Activated CD4-positive, alpha-beta T cell treated with anti-CD3 and anti-CD28 coated beads for 1 hour (primary cell): Measurements from ENCODE around the gene PRR33.

Experiments used
- DNase-seq: peaks from one replicate; pipeline ENCODE4 v3.0.0-alpha.2; 2020

PRR33 gene

DNA sequence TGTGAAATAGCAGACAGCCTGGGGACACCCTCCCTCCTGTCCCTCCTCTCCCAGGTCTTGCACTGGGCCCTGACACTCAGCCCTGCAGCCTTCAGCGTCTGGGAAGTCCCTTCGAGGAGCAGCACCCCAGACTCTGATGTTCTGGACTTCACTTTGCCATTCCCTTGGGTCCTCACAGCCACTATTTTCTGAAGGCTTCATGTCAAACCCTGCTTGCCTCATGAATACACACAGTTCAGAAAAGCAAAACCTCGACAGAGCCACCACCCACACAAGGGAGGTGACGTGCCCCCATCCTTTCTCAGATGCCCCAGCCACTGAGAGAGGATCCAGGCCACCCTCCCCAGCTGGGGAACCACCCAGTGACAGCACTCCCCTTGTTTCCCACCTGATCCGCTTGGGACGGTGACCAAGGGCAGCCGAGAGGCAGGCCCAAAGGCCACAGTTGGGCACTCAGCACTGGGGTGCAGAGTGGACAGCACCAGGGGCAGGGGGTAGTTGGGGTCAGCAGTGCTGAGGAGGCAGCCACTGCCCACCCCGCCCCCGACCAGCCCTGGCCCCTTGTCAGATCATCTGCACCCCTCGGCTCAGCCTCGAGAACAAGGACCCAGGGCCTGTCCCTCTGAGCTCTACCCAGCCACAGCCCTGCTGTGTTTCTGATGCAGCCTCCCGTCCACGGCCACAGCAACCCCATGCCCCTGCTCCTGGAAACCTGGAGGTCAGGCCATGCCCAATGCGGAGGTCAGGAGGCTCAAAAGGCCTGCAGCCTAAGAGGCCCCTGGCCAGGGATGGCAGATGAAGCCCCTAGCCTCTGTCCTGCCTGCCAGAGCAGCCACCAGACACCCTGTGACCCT lies 24.7 kb upstream of the PRR33 start:
- no peak for DNase-seq

- DNase-seq, result no peak
Observed at GRCh38 chr11:1915795-1916131, 24.1 kb upstream of the PRR33 start.

DNA sequence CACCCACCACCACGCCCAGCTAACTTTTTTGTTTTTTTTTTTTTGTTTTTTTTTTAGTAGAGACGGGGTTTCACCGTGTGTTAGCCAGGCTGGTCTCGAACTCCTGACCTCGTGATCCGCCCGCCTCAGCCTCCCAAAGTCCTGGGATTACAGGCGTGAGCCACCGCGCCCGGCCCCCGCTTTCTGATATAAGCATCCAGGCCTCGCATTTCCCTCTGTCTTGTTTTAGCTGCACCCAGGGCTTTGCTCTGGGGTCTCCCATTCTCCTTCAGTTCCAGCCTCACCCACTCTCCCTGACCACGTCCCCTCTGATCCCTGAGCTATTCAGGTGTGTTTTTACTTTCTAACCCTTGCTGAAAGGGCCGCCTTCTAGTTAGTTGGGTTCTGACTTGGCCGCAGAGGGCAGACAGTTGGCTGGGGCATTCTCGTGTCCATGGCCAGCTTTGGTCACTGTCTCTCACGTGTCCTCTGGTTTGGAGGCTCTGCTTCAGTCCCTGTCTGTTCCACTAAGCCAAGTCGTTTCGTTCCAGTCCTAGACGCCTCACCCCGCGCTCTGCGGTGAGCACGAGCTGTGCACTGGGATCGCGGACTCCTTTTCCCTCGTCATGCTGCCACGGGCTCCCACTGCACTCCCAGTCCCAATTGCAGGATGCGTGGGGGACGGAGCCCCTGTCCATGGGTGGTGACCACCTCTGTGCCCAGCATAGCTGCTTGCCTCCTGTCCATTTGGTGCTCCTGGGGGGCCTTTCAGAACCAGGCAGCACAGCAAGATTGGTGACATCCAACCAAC lies 21.8 kb upstream of the PRR33 start:
- no peak for DNase-seq

DNA sequence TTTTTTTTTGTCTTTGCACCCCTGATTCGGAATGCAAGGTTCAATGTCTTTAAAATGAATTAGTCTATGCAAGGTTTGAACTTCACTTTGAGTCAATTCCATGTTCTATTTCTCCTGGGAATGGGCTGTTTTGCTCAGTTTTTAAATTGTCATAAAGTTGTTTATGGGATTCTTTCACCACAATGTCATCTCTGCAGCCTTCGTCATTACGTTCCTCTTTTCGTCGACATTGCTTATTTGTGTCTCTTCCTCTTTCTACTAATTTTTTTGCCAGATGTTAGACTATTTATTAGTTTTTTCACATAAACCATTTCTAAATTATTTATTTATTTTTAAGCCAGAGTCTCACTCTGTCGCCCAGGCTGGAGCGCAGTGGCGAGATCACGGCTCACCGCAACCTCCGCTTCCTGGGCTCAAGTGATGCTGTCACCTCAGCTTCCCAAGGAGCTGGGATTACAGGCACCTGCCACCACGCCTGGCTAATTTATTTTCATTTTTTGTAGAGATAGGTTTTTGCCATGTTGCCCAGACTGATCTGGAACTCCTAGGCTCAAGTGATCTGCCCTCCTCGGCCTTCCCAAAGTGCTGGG lies 20.7 kb upstream of the PRR33 start:
- DNase-seq, result no peak

DNA sequence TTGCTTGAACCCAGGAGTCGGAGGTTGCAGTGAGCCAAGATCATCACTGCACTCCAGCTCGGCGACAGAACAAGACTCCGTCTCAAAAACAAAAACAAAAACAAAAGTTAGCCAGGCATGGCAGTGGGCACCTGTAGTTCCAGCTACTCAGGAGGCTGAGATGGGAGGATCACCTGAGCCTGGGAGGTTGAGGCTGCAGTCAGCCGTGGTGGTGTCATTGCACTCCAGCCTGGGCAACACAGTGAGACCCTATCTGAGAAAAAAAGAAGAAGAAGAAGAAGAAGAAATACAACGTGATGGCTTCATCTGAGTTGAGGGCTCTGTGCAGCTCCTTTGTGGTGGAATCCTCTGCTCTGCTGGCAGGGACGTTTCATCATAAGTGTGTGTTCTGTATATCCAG lies 17.8 kb upstream of the PRR33 start:
- DNase-seq, result no peak

GRCh38 chr11:1908618-1909017 lies 16.9 kb upstream of the PRR33 start:
- no peak for DNase-seq

DNA sequence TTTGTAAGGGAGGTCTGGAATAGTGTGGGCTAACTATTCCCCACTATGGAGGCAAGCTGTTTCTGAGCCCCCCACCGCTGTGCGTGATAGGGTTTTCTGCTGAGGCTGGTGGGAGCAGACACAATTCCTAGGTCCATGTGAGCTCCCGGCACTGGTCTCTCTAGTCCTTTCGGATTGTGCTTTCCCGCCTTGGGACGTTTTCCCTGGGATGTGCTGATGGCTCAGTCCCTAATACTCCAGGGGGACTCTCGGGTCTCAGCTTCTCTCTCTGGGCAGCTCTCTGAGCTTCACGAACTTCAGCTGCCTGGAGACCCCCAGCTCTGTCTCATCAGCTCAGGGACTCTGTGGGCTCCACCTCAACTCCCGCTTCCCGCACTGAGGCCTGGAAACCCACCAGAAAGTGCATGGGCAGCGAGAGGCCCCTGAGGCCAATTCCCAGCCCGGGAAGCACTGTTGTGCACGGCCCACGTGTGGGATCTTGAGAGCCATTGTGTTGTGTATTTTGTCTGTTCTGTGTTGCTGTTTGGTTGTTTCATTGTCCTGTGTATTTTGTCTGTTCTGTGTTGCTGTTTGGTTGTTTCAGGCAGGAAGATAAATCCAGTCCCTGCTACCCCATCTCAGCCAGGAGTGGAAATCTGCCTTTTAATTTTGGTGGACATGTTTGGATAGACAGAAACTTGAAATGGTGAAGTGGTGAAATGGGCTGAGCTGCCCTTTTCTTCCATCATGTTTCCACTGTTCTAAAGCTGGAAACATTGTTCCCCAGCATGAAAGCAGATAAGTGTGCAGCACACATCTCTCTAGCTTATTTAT lies 15.1 kb upstream of the PRR33 start:
- no peak for DNase-seq

GRCh38 chr11:1906181-1906580 lies 14.5 kb upstream of the PRR33 start:
- DNase-seq, result no peak

- no peak for DNase-seq
Observed at GRCh38 chr11:1899686-1900085, 8.0 kb upstream of the PRR33 start.

DNA sequence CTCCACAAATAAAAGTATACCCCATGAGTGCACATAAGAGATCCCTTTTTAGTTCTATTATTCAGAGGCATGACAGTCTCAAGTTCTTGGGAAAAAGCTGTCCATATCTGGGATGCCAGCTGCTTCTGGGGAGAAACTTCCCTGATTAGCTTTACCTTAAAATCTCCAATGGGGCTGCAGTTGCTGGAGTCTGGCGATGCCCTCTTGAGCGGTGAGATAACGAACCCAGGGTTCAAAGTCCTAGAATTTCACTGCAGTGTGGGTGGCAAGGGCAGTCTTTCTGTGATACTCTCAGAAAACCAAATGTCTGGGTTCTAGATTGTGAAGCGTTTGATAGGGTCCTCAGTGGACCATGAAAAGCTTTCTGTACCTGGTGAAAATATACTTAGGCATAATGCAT lies 7.4 kb upstream of the PRR33 start:
- DNase-seq, result no peak

- DNase-seq, result no peak
Observed at GRCh38 chr11:1896923-1897322, 5.2 kb upstream of the PRR33 start.

DNA sequence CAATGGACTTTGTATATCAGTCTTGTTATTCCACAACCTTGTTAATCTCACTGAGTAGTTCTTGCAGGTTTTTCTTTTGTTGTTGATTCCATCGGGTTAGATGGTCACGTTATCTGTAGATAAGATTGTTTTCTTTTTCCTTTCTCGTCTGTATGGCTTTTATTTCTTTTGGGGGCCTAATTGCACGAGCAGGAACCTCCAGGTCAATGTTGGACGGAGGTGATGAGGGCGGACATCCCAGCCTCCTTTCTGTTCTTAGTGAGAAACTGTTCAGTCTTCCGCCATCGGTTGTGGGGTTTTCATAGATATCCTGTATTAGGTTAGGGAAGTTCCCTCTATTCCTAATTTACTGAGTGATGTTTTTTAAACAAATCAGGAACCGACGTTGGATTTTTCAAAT lies 4.8 kb upstream of the PRR33 start:
- no peak for DNase-seq

GRCh38 chr11:1894759-1895158 lies 3.1 kb upstream of the PRR33 start:
- DNase-seq, result no peak

GRCh38 chr11:1893581-1894359 lies 2.1 kb upstream of the PRR33 start:
- DNase-seq, result no peak

DNA sequence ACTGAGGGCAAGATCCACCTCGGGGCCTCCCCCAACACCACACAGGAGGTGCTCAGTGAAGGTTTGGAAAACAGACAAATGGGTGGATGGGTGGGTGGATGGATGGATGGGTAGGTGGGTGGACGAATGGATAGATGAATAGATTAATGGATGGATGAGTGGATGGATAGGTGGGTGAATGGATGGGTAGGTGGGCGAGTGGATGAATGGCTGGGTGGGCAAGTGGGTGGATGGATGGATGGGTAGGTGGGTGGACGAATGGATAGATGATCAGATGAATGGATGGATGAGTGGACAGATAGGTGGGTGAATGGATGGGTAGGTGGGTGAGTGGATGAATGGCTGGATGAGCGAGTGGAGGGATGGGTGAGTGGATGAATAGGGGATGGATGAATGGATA lies 863 bp upstream of the PRR33 start:
- no peak for DNase-seq

- no peak for DNase-seq
Observed at GRCh38 chr11:1892116-1892515, 421 bp upstream of the PRR33 start.

DNA sequence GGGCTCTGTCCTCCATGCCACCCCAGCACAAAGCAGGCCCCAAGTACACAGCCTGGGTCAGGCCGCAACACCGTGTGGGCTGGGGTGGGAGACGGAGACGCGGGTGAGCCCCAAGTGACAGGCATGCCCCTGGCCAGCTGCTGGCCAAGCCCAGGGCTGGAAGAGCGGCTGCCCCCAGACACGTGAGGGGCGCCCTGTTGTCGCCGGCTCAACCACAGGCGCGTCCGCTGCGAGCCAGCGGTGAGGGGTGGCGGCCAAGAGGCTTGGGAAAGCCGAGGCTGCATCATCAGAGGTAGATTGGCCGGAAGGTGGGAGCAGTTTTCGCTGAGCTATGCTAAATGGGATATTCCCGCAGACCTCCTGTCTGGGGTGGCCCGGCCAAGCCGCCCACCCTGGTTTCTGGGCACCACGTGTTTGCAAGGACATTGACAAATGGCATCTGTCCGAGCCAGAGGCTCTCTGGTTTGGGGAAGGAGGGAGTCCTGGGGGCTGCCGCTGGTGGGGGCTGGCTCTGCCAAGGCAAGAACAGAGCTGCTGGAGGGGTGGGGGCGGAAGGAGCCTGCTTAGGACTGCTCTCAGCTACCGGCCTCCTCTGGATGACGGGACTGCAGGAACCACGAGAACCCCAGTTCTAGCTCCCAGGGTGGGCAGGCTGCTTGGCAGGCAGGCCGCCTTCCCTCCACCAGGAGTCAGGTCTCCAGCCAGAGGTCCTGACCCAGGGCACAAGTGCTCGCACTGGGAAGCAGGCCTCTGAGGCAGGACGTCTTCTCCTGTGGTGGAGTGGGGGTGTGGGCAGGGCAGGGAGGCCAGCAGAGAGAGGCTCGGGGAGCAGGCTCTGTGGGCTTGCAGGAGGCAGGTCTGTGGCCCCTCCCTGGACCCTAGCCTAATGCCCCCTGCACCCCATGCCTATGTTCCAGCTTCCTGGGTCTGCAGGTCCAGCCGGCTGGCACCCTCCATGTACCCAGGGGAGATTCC lies 552 bp downstream of the PRR33 start:
- no peak for DNase-seq

DNA sequence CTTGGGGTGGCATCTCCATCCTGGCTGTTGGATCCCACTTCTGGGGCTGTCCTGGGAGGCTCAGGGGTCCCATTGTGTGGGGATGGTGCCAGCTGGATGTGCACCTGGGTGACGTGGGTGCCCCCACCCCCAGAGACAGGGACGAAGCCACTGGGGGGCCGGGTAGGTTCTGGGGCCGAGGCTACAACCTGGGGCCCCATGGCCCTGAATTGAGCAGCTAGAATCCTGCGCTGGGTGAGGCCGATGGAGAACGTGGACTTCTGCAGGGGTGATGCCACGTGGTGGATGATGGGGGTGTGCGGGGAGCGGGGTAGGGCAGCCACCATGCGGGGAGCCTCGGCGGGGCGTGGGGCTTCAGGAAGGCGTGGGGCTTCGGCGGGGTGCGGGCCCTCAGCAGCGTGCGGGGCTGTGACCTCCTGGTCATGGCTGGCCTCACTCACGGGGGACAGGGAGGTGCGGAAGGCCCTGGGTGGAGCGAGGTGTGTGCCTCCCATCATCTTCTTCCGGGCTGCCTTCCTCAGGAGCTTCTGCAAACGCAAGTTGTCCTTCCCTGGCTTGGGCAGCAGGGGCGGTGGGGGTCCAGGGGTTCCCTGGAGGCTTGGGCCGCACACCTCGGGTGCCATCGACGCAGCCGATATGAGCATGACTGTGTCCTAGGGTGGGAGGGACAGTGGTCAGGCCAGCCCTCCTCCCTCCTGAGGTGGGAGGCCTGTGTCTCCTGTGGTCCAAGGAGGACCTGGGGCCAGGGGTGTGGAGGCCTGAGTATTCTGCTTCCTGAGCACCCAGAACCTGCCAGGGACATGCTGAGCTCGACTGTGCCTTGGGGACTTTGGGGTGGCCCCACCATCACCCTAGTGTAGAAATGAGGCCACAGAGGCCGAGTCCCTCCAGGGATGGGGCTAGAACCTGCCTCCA lies 1.5 kb downstream of the PRR33 start:
- DNase-seq, result no peak

DNA sequence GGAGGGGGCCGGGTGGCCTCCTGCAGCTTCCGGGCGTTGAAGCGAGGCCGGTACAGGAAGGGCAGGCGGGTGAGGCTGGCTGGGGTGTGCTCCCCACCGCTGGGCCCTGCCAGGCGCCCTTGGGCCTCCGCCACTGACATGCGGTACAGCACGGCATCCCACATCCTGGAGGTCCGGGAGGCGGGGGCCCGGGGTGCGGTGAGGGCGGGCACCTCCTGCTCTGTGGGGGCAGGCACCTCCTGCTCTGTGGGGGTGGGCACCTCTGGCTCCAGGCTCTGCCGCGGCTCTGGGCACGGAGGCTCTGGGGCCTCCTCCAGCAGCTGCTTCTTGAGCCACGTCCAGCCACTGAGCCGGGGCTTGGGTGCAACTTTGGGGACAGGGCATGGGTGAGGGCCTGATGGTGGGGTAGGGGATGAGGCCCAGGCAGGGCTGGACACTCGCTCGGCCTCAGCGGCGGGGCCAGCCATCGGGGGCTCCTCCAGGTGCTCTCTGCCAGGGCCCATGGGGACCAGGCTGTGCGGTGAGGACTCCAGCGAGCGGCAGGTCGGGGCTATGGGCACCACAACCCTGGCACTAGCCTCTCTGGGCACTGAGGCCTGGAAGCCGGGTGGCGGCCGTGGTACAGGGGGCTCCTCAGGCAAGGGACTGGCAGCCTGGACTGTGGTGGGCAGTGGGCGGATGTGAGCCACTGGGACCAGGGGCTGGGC lies 2.3 kb downstream of the PRR33 start:
- DNase-seq, result peak; percentile 43
